ENCODE measurements around the gene SMYD3. TPM values are rescaled to one million over a fixed set of nuclear protein-coding genes. Genes with fewer than 3 reads are reported as not detected.

Gene SMYD3
- total and polyA plus RNA-seq, 4 donors = 10.5 to 40.1 (median 32.5) TPM

GRCh38 chr1:246246430-246246829 lies 260.6 kb downstream of the SMYD3 start:
- 85 to 95% methylated on average over 1 of the region's 1 CpG for WGBS, 2 donors
- H3K9me3 ChIP-seq (ENCODE audit: control insufficient read depth in 4 of 4, insufficient read depth in 3 of 4, low read length in 3 of 4) = no peaks in the 10 kb centered on the region
- no peaks in the 10 kb centered on the region for H3K36me3 ChIP-seq (ENCODE audit: control insufficient read depth in 4 of 4, insufficient read depth in 4 of 4, low read length in 4 of 4)
- DNase-seq (no peak), ATAC-seq (ENCODE audit: insufficient read depth, low FRiP score) (no peak)
- no peak overlapping the region for H3K4me3 ChIP-seq
- no peak overlapping the region for H3K27ac ChIP-seq (ENCODE audit: low read depth in 1 of 2, low read length in 1 of 2)
- H3K27me3 ChIP-seq (ENCODE audit: control insufficient read depth in 3 of 3, insufficient read depth in 3 of 3, low read length in 2 of 3) = no peaks in the 10 kb centered on the region
- H3K4me1 ChIP-seq (ENCODE audit: control insufficient read depth in 5 of 5, insufficient read depth in 5 of 5, low read length in 5 of 5) = no peaks in the 10 kb centered on the region
- no peak overlapping the region for H3K9ac ChIP-seq (ENCODE audit: insufficient read depth in 1 of 2, low read length in 2 of 2)
- TF ChIP-seq CTCF (IDR thresholded peaks at IDR 0.05; ENCODE audit: control extremely low read depth, extremely low read depth) = no peak

GRCh38 chr1:246245541-246245940 lies 261.5 kb downstream of the SMYD3 start:
- Histone ChIP-seq H3K4me3 (no peak overlapping the region), H3K9ac (ENCODE audit: insufficient read depth in 1 of 2, low read length in 2 of 2) (no peak overlapping the region), H3K27me3 (ENCODE audit: control insufficient read depth in 3 of 3, insufficient read depth in 3 of 3, low read length in 2 of 3) (no peaks in the 10 kb centered on the region), H3K27ac (ENCODE audit: low read depth in 1 of 2, low read length in 1 of 2) (no peak overlapping the region), H3K4me1 (ENCODE audit: control insufficient read depth in 5 of 5, insufficient read depth in 5 of 5, low read length in 5 of 5) (no peaks in the 10 kb centered on the region), H3K9me3 (ENCODE audit: control insufficient read depth in 4 of 4, insufficient read depth in 3 of 4, low read length in 3 of 4) (no peaks in the 10 kb centered on the region), H3K36me3 (ENCODE audit: control insufficient read depth in 4 of 4, insufficient read depth in 4 of 4, low read length in 4 of 4) (no peaks in the 10 kb centered on the region)
- 88 to 95% methylated on average over 1 of the region's 1 CpG for WGBS, 2 donors
- no peak for DNase-seq
- TF ChIP-seq CTCF (IDR thresholded peaks at IDR 0.05; ENCODE audit: control extremely low read depth, extremely low read depth) = no peak
- no peak for ATAC-seq (ENCODE audit: insufficient read depth, low FRiP score)

- Histone ChIP-seq H3K4me1 (ENCODE audit: control insufficient read depth in 5 of 5, insufficient read depth in 5 of 5, low read length in 5 of 5) (no peaks in the 10 kb centered on the region), H3K9me3 (ENCODE audit: control insufficient read depth in 4 of 4, insufficient read depth in 3 of 4, low read length in 3 of 4) (no peaks in the 10 kb centered on the region), H3K9ac (ENCODE audit: insufficient read depth in 1 of 2, low read length in 2 of 2) (no peak overlapping the region), H3K27ac (ENCODE audit: low read depth in 1 of 2, low read length in 1 of 2) (no peak overlapping the region), H3K4me3 (no peak overlapping the region), H3K27me3 (ENCODE audit: control insufficient read depth in 3 of 3, insufficient read depth in 3 of 3, low read length in 2 of 3) (no peaks in the 10 kb centered on the region), H3K36me3 (ENCODE audit: control insufficient read depth in 4 of 4, insufficient read depth in 4 of 4, low read length in 4 of 4) (no peaks in the 10 kb centered on the region)
- ATAC-seq (ENCODE audit: insufficient read depth, low FRiP score) (no peak), DNase-seq (no peak)
- TF ChIP-seq CTCF (IDR thresholded peaks at IDR 0.05; ENCODE audit: control extremely low read depth, extremely low read depth) = no peak
- 88 to 90% methylated on average over 3 of the region's 3 CpGs for WGBS, 2 donors
Observed at GRCh38 chr1:246232126-246232525, 275.0 kb downstream of the SMYD3 start.

- Histone ChIP-seq H3K9ac (ENCODE audit: insufficient read depth in 1 of 2, low read length in 2 of 2) (no peak overlapping the region), H3K27ac (ENCODE audit: low read depth in 1 of 2, low read length in 1 of 2) (no peak overlapping the region), H3K4me1 (ENCODE audit: control insufficient read depth in 5 of 5, insufficient read depth in 5 of 5, low read length in 5 of 5) (no peaks in the 10 kb centered on the region), H3K4me3 (no peak overlapping the region), H3K9me3 (ENCODE audit: control insufficient read depth in 4 of 4, insufficient read depth in 3 of 4, low read length in 3 of 4) (no peaks in the 10 kb centered on the region), H3K36me3 (ENCODE audit: control insufficient read depth in 4 of 4, insufficient read depth in 4 of 4, low read length in 4 of 4) (no peaks in the 10 kb centered on the region), H3K27me3 (ENCODE audit: control insufficient read depth in 3 of 3, insufficient read depth in 3 of 3, low read length in 2 of 3) (no peaks in the 10 kb centered on the region)
- TF ChIP-seq CTCF (IDR thresholded peaks at IDR 0.05; ENCODE audit: control extremely low read depth, extremely low read depth) = no peak
- DNase-seq = no peak
- 66 to 73% methylated on average over 2 of the region's 2 CpGs for WGBS, 2 donors
- no peak for ATAC-seq (ENCODE audit: insufficient read depth, low FRiP score)
Observed at GRCh38 chr1:246226041-246226440, 281.0 kb downstream of the SMYD3 start.
